Iris pigment epithelial cell (primary cell): ENCODE data around the gene PNPLA2.

Experiments used
- DNase-seq: peaks from one replicate; pipeline ENCODE4 v3.0.0-alpha.2; 2011; ENCODE audit warnings: low read depth

The PNPLA2 gene

DNA sequence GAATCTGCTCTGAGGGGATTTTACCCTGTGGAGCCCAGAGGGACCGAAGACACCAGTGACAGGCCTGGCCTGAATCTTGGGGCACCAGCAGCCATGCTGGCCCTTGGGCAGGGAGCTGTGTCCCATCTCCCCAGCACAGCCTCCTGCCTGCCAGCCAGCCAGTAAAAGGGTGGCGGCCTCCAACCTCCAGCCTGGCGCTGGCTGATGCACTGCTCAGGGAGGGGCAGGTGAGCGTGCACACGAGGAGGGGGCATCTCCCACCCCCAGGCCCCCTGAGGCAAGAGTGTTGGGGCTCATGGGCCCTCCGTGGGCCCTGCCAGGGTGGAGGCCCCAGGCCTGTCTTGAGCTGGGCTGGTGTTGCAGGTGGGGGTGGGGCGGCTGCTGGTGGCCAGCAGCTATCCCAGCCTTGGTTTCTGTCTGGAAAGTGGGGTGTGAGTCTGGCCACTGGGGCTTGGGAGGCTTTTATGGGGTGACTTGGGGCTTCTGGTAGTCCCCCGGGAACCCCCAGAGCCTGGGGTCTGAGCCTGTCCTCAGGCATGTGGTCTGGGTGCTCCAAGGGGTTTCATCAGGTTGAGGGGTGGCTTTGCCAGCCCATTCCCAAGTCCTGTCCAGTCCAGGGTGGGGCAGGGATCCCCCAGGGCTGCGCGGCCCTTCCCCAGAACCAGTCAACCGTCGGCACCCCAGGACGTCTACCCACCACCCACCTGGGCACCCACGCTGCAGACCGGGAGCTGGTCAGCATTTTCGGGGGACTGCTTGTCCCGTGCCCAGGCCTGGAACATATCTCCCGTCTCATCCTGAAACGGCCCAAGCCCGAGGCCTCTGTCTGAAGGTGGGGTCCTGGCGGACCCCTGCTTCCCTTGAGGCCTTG is 41.8 kb downstream of the PNPLA2 start:
- DNase-seq: no peak

DNA sequence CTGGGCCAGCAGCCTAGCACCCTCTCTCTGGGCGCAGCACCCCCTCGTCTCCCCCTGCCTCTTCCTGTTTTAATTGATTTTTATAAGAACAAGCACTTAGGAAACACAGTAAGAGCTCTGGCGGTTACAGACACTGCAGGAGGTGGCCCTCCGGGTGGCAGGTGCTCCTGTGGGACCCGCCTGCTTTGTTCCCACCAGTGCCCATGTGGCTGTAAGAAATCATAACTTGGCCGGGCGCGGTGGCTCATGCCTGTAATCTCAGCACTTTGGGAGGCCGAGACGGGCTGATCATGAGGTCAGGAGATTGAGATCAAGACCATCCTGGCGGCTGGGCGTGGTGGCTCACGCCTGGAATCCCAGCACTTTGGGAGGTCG is 42.4 kb downstream of the PNPLA2 start:
- no peak for DNase-seq

DNA sequence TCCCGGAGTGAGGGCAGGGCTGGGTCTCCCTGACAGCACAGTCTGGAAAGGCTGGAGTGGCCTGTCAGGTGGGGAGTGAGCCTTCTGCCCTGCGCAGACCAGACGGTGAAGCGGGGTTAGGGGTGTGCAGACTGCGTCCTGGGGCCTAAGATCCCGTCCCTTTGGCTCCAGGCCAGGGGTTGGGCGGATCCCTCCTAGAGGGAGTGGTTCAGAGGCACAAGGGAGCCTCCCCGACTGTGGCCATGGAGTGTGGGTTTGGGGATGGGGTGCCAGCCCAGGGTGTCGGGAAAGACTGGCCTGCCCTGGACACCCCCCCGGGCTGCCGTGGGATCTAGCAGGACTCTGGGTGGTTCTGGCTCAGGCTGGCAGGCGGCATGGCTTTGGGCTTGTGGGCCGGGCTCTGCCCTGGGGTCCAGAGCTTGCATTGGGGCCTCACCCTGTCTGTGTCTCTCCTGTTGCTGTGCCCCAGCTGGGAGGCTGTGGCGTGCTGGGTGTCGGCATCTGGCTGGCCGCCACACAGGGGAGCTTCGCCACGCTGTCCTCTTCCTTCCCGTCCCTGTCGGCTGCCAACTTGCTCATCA is 43.5 kb downstream of the PNPLA2 start:
- DNase-seq: no peak

DNA sequence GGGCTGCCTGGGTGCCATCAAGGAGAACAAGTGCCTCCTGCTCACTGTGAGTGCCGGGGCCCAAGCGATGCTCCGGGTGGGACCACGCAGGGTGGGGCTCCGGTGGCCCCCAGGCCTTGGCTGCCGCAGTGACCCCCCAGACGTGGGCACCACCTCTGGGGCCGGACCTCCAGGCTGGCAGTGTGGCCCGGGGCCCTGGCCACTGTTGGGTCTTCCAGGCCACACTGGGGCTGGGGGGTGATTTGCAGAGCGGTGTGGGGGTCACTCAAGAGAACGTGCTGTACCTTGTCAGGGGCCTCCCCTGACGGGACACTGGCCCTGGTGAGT is 43.9 kb downstream of the PNPLA2 start:
- DNase-seq: no peak

DNA sequence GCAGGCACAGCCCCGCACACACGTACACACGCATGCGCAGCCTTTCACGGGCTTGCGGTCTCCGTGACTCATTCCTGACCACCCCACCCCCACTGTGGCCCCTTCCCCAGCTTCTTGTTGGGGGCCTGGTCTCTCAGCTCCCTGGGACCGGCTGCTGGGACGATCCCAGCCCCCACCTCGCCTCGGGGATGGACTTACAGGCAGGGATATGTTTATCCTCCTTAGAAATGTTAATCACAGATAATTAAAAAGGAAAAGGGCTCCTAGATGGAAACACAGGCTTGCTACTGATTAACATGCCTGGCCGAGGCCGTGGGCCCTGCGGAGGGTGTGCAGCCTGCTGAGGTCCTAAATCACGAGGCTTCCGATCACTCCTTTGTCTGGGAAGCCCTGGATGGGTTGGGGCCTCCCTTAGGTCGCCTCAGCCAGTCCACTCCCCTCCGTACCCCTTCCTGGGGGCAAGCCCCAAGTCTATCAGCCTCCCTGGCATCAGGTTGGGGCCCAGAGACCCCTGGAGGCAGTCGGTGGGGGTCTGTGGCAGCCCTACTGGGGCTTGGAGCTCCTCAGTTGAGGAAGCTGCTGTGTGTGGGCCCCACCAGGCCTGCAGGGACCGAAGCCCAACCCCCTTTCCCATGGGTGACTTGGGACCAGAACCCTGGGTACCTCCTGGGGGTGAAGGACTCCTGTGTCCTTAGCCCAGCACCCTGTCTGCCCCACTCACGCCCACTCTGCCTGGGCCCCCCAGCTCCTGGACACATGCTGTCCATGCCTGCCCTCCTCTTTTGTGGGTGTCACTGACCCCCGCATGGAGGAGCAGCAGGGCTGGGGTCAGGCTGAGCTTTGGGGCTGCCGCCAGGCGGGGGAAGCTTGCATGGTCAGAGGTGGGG is 44.6 kb downstream of the PNPLA2 start:
- no peak for DNase-seq

DNA sequence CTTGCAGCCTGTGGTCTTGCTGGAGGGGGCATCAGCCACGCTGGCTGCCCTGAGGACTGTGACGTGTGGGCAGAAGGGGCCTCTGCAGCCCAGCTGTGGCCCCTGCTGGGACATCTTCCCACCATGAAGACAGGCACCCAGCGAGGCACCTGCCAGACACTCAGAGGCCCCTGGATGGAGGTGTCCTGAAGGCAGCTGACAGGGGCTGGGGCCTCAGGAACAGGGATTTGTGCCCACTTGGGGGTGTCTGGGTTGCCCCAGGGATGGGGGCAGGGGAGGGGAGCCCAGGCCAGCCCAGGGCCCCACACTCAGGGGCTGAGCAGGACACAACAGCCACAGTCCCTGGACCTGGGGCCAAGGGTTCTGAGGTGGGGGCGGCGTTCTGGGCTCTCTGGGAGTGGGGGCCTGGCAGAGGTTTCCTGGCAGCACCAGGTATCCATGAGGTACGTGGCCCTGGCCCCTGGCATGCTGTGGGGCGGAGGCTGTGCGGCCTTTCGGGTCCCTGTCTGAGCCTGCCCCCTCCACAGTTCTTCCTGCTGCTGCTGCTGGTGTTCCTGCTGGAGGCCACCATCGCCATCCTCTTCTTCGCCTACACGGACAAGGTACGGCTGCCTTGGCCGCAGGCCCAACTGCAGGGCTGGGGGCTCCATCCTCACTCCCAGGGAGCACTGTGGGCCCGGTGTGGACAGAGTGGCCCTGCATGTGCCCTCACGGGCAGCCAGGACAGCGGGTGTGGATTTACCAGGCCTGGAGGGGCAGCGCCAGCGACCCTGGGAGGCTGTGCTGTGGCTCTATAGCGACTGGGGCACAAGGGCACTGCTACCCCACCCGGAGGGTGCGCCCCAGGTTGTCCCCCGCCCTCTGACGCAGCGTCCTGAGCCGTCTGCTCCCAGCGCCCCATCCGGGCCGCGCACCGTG is 45.5 kb downstream of the PNPLA2 start:
- DNase-seq: no peak

DNA sequence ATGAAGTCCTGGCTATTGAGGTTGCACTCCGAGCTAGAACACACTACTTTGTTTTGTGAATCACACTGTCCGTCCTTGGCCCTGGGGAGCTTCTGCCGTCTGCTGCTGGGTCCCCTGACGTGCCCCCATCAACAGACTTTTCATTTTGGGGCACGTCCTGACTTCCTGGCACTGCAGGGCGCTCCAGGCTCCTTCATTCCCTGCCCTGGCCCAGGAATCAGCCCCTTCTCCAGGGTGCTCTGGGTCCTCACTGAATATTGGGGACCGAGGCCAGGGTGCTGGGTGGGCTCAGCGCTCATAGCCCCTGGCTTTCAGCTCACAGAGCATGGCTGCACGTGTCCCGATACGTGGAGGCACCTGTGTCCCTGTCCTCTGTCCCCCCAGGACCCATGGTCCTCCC is 46.2 kb downstream of the PNPLA2 start:
- DNase-seq: no peak

DNA sequence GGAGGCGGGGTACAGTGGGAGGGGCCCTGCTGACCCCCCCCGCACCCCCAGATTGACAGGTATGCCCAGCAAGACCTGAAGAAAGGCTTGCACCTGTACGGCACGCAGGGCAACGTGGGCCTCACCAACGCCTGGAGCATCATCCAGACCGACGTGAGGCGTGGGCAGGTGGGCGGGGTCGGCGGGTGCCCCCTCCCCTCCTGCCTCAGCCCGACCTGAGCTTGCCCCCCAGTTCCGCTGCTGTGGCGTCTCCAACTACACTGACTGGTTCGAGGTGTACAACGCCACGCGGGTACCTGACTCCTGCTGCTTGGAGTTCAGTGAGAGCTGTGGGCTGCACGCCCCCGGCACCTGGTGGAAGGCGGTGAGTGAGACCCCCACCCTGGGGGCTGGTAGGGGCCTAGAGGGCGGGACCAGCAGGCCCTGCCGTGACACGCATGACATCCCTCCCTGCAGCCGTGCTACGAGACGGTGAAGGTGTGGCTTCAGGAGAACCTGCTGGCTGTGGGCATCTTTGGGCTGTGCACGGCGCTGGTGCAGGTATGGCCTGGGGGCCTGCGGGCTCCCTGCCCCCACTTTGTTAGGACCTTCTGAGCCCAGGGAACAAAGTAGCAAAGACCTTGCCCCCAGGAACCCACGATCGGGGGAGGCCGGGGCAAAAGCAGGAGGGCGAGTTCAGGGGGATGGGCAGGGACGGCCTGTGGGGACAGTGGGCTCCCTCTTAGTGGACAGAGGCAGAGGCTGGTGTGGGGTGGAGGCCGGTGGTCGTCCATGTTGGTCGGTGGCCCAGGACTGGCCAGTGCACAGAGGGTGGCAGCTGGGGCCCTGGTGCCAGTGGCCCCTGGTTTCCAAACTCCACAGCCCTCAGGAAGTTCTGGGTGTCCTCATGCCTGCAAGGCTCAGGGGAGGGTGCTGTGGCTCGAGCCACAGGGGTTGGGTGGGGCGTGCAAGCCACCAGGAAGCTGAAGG is 47.0 kb downstream of the PNPLA2 start:
- DNase-seq: no peak

DNA sequence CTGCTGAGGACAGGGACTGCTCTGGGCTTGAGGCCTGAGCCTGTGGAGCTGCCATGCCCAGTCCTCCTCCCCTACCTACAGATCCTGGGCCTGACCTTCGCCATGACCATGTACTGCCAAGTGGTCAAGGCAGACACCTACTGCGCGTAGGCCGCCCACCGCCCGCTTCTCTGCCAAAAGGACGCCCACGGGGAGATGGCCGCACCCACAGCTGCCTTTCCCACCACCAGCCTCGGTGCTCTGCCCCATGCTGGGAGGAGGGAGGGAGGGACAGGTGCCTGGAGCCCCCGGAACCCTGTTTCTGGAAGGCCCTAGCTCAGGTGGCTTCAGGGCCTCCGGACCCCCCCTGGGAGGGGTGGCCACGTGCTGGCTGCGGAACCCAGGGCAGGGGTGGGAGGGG is 47.8 kb downstream of the PNPLA2 start:
- no peak for DNase-seq

DNA sequence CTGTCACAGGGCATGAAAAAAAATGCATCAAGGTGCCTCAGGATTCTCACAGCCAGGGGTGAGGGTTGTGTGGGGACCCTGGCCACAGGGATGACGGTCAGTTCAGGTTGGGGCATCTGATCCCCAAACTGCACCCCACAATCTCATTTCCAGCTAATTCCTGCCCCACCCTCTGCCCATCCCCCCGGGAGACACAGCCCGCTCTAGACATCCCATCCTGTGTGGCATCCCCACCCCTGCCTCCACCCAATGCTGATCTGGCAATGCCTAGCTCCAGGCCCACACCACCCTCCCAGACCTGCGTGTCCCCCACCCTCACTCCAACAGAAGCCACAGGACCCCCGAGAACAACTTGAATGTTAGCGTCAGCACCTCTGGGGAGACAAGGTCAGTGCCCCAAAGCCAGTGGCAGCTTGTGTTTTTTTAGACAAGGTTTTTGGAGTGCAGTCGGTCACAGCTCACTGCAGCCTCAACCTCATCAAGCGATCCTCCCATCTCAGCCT is 49.2 kb downstream of the PNPLA2 start:
- DNase-seq: no peak

DNA sequence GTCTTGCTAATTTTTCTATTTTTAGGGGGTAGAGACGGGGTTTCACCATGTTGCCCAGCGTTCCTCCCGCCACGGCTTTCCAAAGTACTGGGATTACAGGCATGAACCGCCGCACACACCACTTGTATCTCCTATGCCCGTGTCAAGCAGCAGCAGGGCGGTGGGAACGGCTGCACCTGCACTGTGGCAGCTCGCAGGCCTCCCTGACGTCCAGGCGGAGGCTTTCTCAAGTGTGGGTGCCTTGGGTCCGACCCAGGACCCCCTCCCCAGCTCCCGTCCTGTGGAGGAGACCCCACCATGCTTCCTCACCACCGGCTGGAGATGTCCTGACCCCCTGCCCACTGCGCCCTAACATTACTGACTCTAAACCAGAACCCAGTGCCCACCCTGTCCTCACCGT is 49.7 kb downstream of the PNPLA2 start:
- DNase-seq: no peak

DNA sequence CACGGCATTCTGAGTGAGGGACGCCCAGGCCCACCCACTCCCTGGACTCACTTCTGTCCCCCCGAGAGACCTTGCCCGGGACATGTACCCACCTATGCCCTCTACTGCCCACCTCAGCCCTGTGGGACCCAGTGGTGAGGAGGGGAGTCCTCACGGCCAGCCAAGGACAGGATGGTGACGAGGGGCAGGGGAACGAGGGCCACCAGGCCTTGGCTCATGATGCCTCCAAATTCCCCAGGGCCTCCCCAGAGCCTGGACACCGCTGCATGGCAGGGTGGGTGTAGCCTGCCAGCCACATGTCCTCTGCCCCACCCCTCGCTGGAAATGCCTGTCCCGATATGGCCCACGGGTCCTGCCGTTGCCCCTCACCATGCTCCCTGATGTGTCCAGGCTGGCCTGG is 50.1 kb downstream of the PNPLA2 start:
- no peak for DNase-seq

DNA sequence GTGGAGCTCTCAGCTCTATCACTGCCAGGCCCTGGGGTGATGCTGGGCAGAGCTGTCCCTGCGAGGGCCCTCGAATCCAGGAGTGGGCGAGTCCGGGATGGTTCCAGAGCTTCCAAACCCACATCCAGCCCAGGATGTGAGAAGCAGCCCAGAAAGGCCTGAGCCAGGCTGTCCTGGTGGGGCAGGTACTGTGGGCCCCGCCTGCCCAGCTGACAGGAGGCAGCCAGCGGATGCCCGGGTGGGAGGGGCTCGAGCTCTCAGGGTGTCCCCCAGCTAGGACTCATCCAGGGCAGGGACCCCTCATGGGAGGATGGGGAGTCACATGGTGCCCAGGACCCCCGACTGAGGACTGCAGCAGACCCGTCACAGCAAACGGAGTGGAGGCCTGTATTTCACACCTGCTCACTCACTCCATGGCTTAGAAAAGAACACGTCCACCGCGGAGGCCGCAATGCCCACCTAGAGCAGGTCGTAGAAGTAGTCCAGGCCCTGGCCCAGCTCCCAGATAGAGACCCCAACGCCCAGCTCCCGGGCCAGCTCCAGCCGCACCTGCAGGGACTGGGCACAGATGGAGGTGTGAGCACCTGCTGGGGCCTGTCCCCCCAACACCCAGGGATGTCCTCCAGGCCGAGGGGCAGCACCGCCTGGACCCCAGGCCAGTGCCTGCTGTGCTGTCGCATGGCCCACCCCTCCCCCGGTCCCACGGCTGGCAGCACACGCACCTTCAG is 50.8 kb downstream of the PNPLA2 start:
- DNase-seq: no peak

DNA sequence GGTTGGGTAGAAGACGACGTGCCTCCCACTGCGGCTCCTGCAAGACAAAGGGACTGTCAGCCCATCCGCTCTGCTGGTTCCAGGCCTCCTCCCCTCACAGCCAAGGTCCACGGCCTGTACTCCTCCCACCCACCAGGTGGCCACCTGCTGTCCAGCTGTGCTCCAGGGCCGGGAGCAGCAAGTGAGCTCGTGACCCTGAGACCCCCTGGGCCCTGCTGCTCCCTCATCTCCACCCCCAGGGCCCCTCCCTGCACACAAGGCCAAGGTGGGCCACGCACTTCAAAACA is 51.4 kb downstream of the PNPLA2 start:
- DNase-seq: no peak

DNA sequence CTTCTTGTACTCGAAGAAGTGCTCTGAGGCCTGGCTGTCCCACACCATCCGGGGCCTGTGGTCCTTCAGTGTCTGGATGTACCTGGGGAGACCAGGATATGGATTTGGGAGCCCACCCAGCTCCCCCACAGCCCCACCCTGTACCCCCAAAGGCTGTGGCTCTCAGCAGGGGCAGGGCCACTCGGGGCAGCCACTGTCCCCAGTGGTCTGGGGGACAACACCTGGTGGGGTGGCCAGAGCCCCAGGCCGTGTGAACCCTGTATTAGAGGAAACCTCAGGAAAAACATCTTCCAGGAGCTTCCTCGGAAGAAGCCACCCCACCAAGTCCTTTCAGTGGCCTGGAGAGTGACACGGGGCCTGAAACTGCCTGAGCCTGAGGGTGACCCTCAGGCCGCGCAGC is 51.7 kb downstream of the PNPLA2 start:
- DNase-seq: no peak

DNA sequence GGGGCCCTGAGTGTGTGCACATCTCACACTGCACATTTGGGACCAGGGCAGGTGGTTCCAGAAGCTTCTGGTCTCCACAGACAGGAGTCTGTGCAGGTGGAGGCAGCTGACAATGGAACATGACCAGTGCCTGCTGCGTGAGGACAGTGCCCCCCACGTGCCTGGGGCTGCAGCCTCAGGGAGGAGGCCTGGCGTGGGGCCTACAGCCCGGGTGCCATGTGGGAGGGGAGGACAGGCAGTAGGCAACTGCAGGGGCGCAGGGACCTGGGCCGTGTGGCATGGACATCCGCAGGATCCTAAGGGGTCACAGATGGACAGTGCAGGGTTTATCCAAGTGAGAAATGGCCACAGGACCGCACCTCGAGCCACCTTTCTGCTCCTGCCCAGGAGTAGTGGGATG is 52.8 kb downstream of the PNPLA2 start:
- DNase-seq: no peak

DNA sequence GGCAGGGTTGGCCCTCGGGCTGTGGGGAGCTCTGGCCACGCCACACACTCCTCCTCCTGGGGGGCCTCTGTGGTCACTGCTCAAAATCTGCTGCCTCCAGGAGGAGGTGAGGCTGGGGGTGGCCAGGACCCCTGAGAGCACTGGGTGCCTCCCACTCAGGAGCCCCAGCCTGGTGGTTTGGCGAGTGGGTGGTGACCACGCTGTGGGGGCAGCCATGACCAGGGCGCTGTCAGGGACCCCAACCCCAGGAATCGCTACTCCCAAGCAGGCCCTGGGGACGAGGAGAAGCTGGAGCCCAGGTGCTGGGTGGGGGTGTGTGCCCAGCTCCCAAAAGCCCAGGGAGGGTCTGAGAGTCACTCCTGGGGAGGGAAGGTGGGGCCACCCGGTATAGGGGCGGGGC is 54.1 kb downstream of the PNPLA2 start:
- no peak for DNase-seq

DNA sequence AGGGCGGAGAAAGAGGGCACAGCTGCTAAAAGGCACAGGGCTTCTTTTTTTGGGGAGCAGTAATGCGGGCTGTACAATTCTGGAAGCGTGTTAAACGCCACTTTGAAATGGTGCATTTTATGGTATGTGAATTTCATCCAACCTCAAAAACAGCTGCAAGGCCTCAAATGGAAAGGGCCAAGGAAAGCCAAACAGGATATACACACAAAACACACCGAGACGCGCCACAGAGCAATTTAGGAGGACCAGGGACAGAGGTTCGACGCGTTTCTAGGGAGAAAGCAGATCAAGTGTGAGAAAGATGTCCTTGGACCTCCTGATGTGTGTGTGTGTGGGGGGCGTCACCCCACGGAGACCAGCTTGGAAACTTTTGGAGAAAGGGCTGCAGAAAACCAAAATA is 55.0 kb downstream of the PNPLA2 start:
- DNase-seq: no peak
